IPS-18a (cell line): ENCODE results near the gene CMTM5.
A peak's percentile ranks its signal among the peaks of the same experiment; 100 is the strongest.

Source experiments
- H3K27ac ChIP-seq: one replicate; pipeline ENCODE4 v1.5.1; 2013; ENCODE audit warnings: low read length
- H3K27me3 ChIP-seq: one replicate; pipeline ENCODE4 v1.6.1; 2013; ENCODE audit warnings: mild to moderate bottlenecking, low read length; ENCODE audit not compliant: control insufficient read depth, insufficient read depth
- H3K36me3 ChIP-seq: one replicate; pipeline ENCODE4 v1.6.1; 2013; ENCODE audit warnings: low read depth, low read length; ENCODE audit not compliant: control insufficient read depth
- H3K4me1 ChIP-seq: one replicate; pipeline ENCODE4 v1.6.1; 2013; ENCODE audit warnings: low read depth, low read length; ENCODE audit not compliant: control insufficient read depth
- H3K4me3 ChIP-seq: one replicate; pipeline ENCODE4 v1.5.1; 2013; ENCODE audit warnings: low read length
- H3K9ac ChIP-seq: one replicate; pipeline ENCODE4 v1.6.1; 2013; ENCODE audit warnings: mild to moderate bottlenecking, low read length, moderate library complexity
- H3K9me3 ChIP-seq: one replicate; pipeline ENCODE4 v1.6.1; 2013; ENCODE audit warnings: low read depth, low read length; ENCODE audit not compliant: control insufficient read depth

CMTM5 gene, protein sequence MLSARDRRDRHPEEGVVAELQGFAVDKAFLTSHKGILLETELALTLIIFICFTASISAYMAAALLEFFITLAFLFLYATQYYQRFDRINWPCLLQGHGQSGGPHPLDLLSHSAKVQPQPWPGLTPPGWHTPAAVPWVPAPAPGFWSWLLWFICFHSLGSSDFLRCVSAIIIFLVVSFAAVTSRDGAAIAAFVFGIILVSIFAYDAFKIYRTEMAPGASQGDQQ

GRCh38 chr14:23376482-23377197 lies at the start of gene CMTM5:
TSS of gene CMTM5 (plus strand) at chr14:23377046. CDS start at chr14:23377252, 206 bp downstream.
- no peak within 1 kb of the TSS for H3K9ac ChIP-seq
- H3K36me3 ChIP-seq: no peaks in the 10 kb centered on the region
- H3K27ac ChIP-seq: no peak within 1 kb of the TSS
- peaks cover 8% of the 10 kb centered on the region for H3K27me3 ChIP-seq
- H3K4me3 ChIP-seq: peak within 1 kb of the TSS; percentile 28
- H3K9me3 ChIP-seq: no peaks in the 10 kb centered on the region
- H3K4me1 ChIP-seq: peaks cover 4% of the 10 kb centered on the region

DNA sequence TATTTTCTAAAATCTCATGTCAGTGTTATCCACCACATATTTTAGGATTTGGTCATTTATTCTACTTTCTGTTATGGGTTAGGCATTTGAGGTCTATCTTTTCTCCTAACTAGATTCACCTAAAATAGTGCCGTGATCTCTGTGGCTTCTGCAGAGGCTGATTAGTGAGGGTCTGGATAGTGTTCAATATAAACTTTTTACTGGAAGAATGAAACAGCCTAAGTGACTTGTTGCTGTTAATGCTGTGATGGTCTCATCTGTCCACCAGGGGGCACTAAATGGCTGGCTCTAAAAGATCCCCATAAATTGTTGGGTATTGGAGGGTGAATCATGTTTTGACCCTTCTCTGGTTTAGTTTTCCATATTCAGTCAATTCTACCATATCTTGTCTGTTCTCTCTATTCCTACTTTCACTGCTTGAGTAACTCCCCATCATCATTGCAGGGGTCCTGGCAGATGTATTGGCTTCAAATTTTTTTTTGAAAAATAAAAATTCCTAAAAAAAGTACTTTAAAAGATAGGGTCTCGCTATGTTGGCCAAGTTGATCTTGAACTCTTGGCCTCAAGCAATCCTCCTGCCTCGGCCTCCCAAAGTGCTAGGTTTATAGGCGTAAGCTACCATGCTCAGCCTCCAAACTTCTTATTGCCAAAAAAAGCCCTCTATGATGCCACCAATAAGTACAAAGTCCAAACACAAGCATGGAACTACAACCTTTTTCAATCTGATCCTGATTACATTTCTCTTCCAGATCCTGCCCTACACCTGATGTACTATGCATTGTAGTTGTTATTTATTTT lies 48.7 kb upstream of the CMTM5 start:
- H3K27ac ChIP-seq: no peak overlapping the region
- H3K9ac ChIP-seq: no peak overlapping the region
- no peaks in the 10 kb centered on the region for H3K27me3 ChIP-seq
- peaks cover 6% of the 10 kb centered on the region for H3K4me1 ChIP-seq
- peaks cover 31% of the 10 kb centered on the region for H3K36me3 ChIP-seq
- H3K9me3 ChIP-seq: no peaks in the 10 kb centered on the region
- H3K4me3 ChIP-seq: no peak overlapping the region

DNA sequence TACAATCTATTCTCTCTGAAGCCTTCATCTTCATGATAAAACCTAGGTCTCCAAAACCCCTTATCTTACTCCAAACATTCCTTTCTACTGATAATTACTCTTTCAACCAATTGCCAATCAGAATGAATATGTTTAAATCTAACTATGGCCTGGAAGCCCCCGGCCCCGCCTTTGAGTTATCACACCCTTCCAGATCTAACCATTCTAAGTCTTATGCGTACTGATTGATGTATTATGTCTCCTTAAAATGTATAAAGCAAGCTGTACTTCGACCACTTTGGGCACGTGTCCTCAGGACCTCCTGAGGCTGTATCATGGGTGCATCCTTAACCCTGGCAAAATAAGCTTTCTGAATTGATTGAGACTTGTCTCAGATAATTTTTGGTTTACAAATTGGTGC lies 41.2 kb upstream of the CMTM5 start:
- H3K9me3 ChIP-seq: peaks cover 9% of the 10 kb centered on the region
- no peaks in the 10 kb centered on the region for H3K36me3 ChIP-seq
- no peaks in the 10 kb centered on the region for H3K27me3 ChIP-seq
- H3K4me3 ChIP-seq: no peak overlapping the region
- H3K9ac ChIP-seq: no peak overlapping the region
- H3K27ac ChIP-seq: no peak overlapping the region
- H3K4me1 ChIP-seq: no peaks in the 10 kb centered on the region

DNA sequence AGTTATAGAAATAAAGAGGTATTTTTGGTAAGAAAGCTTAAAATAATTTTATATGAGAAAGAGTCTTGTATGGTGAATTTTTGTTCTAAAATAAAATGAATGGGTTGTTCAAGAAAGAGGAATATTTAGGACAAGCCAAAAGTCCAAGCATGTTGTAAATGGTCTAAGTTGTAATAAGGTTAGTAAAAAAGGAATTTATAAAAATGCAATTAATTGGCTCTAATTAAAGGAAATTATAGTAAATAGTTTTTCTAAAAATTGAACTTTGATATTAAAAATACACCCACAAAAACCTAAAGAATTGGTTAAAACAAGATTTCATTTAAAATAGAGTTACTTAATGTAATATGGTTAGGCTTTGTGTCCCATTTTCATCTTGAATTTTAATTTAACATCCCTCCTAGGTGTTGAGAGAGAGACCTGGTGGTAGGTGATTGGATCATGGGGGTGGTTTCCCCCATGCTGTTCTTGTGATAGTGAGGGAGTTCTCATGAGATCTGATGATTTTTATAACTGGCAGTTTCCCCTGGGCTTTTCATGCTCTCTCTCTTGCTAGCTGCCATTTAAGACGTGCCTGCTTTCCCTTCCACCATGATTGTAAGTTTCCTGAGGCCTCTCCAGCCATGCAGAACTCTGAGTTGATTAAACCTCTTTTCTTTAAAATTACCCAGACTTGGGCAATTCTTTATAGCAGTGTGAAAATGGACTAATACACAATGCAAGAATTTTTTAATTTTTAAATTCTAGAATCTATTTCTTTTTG lies 37.2 kb upstream of the CMTM5 start:
- Histone ChIP-seq H3K4me1 (no peaks in the 10 kb centered on the region), H3K27me3 (no peaks in the 10 kb centered on the region), H3K4me3 (no peak overlapping the region), H3K9ac (no peak overlapping the region), H3K9me3 (peaks cover 9% of the 10 kb centered on the region), H3K27ac (no peak overlapping the region), H3K36me3 (no peaks in the 10 kb centered on the region)

DNA sequence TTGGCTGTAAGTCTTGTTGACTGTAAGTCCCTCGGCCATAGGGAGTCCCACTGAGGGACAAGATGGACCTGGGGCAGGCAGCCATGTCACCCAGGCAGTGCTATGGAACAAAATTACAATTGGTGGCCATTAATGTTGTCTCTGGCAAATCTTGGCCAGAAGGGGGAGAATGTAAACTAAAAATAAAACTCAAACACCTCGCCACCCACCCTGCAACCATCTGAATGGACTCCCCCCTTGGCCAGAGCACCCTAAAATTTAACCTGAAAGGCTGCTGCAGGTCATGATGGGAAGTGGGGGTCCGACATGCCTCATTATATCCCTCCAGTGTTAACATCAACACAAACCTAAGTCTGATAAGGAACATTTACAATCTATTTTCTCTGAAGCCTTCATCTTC lies 32.4 kb upstream of the CMTM5 start:
- no peaks in the 10 kb centered on the region for H3K36me3 ChIP-seq
- peaks cover 2% of the 10 kb centered on the region for H3K9me3 ChIP-seq
- no peaks in the 10 kb centered on the region for H3K4me1 ChIP-seq
- no peak overlapping the region for H3K27ac ChIP-seq
- no peak overlapping the region for H3K9ac ChIP-seq
- H3K4me3 ChIP-seq: no peak overlapping the region
- no peaks in the 10 kb centered on the region for H3K27me3 ChIP-seq

GRCh38 chr14:23345987-23346692 lies 30.7 kb upstream of the CMTM5 start:
- H3K9me3 ChIP-seq: no peaks in the 10 kb centered on the region

DNA sequence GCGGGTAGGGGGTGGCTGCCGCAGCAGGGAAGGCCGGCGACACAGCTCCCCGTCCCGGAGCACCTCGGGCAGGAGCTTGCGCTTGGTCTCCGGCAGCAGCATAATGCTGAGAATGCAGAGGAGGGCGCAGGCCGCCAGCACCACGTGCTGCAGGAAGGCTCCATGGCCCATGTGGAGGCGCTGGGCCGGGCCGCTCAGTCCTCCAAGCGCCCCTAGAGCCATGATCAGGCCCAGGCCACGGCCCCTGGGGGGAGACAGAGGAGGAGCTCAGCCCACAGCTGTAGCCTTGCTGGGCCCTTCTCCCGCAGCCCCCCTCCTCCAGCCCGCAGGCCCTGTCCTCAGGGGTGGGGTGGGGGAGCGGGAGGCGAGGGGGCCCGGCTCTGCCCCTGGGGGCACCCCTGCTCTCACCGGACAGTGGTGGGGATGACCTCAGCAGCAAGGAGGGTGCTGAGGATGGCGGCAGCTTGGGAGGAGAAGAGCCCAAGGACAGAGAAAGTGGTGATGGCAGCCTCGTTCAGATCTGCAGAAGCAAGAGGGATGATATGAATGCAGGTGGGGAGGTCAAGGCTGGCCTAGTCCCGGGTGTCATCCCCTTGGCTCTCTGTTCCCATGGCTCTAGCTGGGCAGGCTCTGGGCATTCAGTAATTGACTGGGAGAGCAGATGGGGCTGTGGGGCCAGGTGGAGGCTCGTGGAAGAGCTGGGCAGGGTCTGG lies 30.0 kb upstream of the CMTM5 start:
- Histone ChIP-seq H3K9me3 (no peaks in the 10 kb centered on the region), H3K27me3 (peaks cover 13% of the 10 kb centered on the region), H3K27ac (no peak overlapping the region), H3K9ac (no peak overlapping the region), H3K4me1 (no peaks in the 10 kb centered on the region), H3K36me3 (no peaks in the 10 kb centered on the region), H3K4me3 (no peak overlapping the region)

More at GRCh38 chr14:23345987-23346692, 30.7 kb upstream of the CMTM5 start:
- Histone ChIP-seq H3K36me3 (no peaks in the 10 kb centered on the region), H3K27me3 (peaks cover 6% of the 10 kb centered on the region), H3K27ac (no peak overlapping the region), H3K9ac (no peak overlapping the region), H3K4me3 (no peak overlapping the region), H3K4me1 (no peaks in the 10 kb centered on the region)

DNA sequence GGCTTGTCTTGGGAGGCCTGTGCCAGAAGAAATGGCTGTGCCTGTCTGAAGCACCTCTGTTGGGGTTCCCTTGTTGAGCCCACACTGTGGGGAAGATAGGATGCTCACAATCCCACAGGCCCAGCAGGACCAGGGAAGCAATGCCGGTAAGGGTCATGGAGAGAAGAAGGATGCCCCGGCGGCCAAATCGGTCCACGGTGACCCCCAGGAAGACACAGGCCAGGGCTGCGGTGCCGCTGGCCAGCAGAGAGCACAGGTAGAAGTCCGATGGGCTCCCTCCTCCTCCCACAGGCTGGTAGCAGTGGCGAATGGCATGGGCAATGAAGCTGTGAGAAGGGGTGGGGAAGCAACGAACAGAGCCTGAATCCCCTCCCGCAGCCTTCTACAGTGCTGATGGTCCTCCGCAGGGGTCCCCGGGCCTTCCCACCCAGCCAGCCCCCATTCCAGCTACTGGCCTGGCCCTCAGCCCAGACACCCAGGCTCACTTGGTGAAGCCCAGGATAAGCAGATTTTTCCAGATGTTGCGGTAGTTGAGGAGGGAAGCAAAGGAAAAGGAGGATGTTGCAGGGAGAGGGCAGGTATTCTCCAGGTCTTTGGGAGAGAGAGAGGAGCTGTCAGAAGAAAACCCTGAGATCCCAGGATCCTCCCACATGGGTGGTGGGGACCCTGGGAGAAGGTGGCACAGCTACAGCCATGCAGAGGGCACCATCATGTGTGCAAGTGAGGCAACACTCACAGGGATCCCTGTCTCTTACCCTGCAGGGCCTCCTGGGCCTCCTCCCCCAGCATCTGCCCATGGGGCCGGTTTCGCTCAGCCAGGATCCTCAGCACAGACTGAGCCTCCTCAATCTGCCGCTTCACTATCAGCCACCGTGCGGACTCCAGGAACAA lies 29.2 kb upstream of the CMTM5 start:
- H3K9me3 ChIP-seq: no peaks in the 10 kb centered on the region
- H3K4me3 ChIP-seq: no peak overlapping the region
- peaks cover 14% of the 10 kb centered on the region for H3K27me3 ChIP-seq
- no peak overlapping the region for H3K27ac ChIP-seq
- no peak overlapping the region for H3K9ac ChIP-seq
- H3K4me1 ChIP-seq: no peaks in the 10 kb centered on the region
- H3K36me3 ChIP-seq: no peaks in the 10 kb centered on the region

DNA sequence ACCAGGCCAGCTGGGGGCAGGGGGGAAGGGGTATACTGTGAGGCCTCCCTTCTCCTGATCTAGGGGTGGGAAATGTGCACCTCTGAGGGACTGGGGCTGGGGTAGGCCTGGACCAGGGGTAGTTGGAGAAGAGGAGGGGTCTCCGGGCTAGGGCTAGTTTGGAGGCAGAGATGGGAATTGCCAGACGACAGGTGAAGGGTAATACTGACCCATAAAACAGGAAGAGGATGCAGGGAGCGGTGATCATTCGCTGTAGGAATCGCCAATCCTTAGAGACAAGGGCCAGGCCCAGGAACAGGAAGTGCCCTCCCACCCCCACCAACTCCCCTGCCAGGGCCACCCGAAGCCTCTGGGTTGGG lies 28.6 kb upstream of the CMTM5 start:
- no peak overlapping the region for H3K27ac ChIP-seq
- no peak overlapping the region for H3K9ac ChIP-seq
- no peaks in the 10 kb centered on the region for H3K36me3 ChIP-seq
- H3K4me1 ChIP-seq: peaks cover 4% of the 10 kb centered on the region
- peaks cover 16% of the 10 kb centered on the region for H3K27me3 ChIP-seq
- no peak overlapping the region for H3K4me3 ChIP-seq
- H3K9me3 ChIP-seq: no peaks in the 10 kb centered on the region
